GM12872 (cell line): Measurements from ENCODE around the gene SLC22A23.

Experiments used
- CTCF ChIP-seq: IDR thresholded peaks from 3 replicates; pipeline ENCODE4 v1.5.1; 2011; ENCODE audit warnings: low read depth, mild to moderate bottlenecking, low read length, moderate library complexity; ENCODE audit not compliant: insufficient read depth

The SLC22A23 gene

GRCh38 chr6:3388786-3389185, 68.1 kb downstream of the SLC22A23 start:
- TF ChIP-seq CTCF = no peak

- no peak for TF ChIP-seq CTCF
Observed at GRCh38 chr6:3386374-3386857, 70.4 kb downstream of the SLC22A23 start.

GRCh38 chr6:3385660-3386151, 71.1 kb downstream of the SLC22A23 start:
- no peak for TF ChIP-seq CTCF

- no peak for TF ChIP-seq CTCF
Observed at GRCh38 chr6:3384241-3385143, 72.4 kb downstream of the SLC22A23 start.

- TF ChIP-seq CTCF = no peak
Observed at GRCh38 chr6:3383525-3383924, 73.3 kb downstream of the SLC22A23 start.

- TF ChIP-seq CTCF = no peak
Observed at GRCh38 chr6:3382326-3383279, 74.2 kb downstream of the SLC22A23 start.

GRCh38 chr6:3381233-3381921, 75.5 kb downstream of the SLC22A23 start:
- no peak for TF ChIP-seq CTCF
